Measurements from ENCODE around the gene C11orf52. TPM values are rescaled to one million over a fixed set of nuclear protein-coding genes. Genes with fewer than 3 reads are reported as not detected.

Gene C11orf52
- total and polyA plus RNA-seq, 2 of the 13 experiments (the other 11 are each of a cell fraction or from before 2014, with no cell fraction given) = 7.4 to 11.0 TPM

DNA sequence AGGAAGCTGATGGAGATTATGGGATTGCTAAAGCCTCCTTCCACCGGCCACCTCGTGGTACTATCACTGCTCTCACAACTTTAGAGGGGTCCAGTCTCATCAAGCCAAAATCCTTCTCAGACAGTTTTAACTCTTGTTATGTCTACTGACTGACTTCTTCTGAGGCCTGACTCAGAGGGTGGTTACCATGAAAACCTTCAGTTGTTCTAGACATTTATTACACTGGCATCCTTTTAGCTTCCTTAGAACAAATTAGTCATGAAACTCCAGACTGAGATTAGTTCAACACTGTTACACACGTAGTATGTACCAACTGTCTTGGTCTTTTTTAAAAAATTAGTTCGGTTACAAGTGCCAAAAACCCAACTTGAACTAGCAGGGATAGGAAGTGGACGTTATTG, 25.9 kb downstream of the C11orf52 start (continued):
- TF ChIP-seq, protein P1, sequence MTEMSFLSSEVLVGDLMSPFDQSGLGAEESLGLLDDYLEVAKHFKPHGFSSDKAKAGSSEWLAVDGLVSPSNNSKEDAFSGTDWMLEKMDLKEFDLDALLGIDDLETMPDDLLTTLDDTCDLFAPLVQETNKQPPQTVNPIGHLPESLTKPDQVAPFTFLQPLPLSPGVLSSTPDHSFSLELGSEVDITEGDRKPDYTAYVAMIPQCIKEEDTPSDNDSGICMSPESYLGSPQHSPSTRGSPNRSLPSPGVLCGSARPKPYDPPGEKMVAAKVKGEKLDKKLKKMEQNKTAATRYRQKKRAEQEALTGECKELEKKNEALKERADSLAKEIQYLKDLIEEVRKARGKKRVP (CRISPR knock-in tag; IDR thresholded peaks at IDR 0.05) = no peak
- no peak for TF ChIP-seq ZBTB7B (CRISPR knock-in tag; IDR thresholded peaks at IDR 0.05)

DNA sequence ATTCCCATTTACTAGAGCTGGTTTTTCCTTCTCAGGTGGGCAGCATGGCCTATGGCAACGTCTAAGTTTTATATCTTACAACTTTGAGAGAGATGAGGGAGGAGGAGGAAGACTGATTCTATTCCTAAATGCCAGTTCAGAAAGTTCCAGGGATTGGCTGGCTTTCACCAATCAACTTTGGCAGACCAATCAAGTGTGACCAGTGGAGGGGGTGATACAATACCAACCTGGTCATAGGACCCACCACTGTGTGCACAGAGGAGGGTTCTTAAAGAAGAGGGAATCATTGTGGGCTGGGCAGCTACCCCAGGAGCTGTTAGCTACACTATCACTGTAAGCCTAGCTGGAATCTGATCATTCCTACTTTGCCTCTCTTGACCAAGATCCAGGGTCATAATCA, 26.5 kb downstream of the C11orf52 start:
- Histone ChIP-seq H3K4me1 (ENCODE audit: insufficient read depth, low read length) (peaks cover 40% of the 10 kb centered on the region), H3K27ac (ENCODE audit: extremely low read length, insufficient read depth, low read length) (no peak overlapping the region), H3K4me2 (ENCODE audit: low read depth, low read length) (no peak overlapping the region), H3K79me2 (ENCODE audit: insufficient read depth, low read length) (peaks cover 2% of the 10 kb centered on the region), H4K20me1 (ENCODE audit: insufficient read depth, low read length) (no peaks in the 10 kb centered on the region), H3K4me3 (replicated peaks in 1 of 3; ENCODE audit: insufficient read depth in 1 of 3, low read depth in 2 of 3, low read length in 3 of 3) (no peak overlapping the region), H2AFZ (ENCODE audit: low read length) (no peak overlapping the region), H3K9ac (ENCODE audit: insufficient read depth, low read depth, low read length) (no peak overlapping the region), H3K36me3 (replicated peaks in 1 of 2; ENCODE audit: control insufficient read depth in 1 of 2, insufficient read depth in 2 of 2, low read length in 2 of 2) (0 out of 5 replicates have a peak, but pooled peaks cover 0 to 8% of the 10 kb centered on the region in 2 experiments), H3K27me3 (ENCODE audit: control insufficient read depth in 1 of 2, insufficient read depth in 2 of 2, low read length in 2 of 2) (no peaks in the 10 kb centered on the region), H3K9me3 (ENCODE audit: low read length) (no peaks in the 10 kb centered on the region)
- DNase-seq (ENCODE audit: low spot score) = no peak
- POLR2A ChIA-PET = interaction anchor here (1.1 to 2.0 kb wide), 2 partner anchors 8 to 10 kb away, joined by 3 to 11 read pairs; partner anchors contain the start of gene DIXDC1
- in situ Hi-C loops (cut with HindIII; ENCODE audit: extremely low pct_ligation_motif_present, low pct_unique_long_range_greater_than_20kb) = no loop called here
- no TSS peak for BruUV-seq (replicated peaks)
- CTCF ChIA-PET (ENCODE audit: low intra/inter-chr PET ratio, low total read pairs) = no interaction called here
- no peak for FAIRE-seq
- WGBS (ENCODE audit: low lambda C conversion rate) = 86% methylated on average over 1 of the region's 1 CpG
- no peak for ATAC-seq
- TF ChIP-seq ZNF3 (CRISPR knock-in tag; IDR thresholded peaks at IDR 0.05) (no peak), NCOR1 (IDR thresholded peaks at IDR 0.05; ENCODE audit: borderline replicate concordance, low read length) (no peak), MTA3 (CRISPR knock-in tag; IDR thresholded peaks at IDR 0.05) (no peak), CENPX (CRISPR knock-in tag; IDR thresholded peaks at IDR 0.05) (no peak)
- TF ChIP-seq, protein P2, sequence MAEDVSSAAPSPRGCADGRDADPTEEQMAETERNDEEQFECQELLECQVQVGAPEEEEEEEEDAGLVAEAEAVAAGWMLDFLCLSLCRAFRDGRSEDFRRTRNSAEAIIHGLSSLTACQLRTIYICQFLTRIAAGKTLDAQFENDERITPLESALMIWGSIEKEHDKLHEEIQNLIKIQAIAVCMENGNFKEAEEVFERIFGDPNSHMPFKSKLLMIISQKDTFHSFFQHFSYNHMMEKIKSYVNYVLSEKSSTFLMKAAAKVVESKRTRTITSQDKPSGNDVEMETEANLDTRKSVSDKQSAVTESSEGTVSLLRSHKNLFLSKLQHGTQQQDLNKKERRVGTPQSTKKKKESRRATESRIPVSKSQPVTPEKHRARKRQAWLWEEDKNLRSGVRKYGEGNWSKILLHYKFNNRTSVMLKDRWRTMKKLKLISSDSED (CRISPR knock-in tag; IDR thresholded peaks at IDR 0.05) = no peak
- intact Hi-C loops (cut with micrococcal nuclease; ENCODE audit: unreplicated experiment) = no loop called here
